WTC11 (cell line): ENCODE measurements around the gene CERS4. TPM values are rescaled to one million over a fixed set of nuclear protein-coding genes. Genes with fewer than 3 reads are reported as not detected.
A peak's percentile ranks its signal among the peaks of the same experiment; 100 is the strongest.

ENCODE experiments used
- ATAC-seq: fragments of 200-7000 bp; cut with Tn5 transposase; 2 replicates; pipeline ENCODE4 v1.10.0; 2021; ENCODE audit warnings: mild to moderate bottlenecking, moderate library complexity
- CTCF ChIA-PET: fragments of 300-600 bp; sonication (Branson Sonifier 250); formaldehyde crosslinking; loops from one replicate; lab custom pipeline; 2021; ENCODE audit warnings: antibody characterized with exemption; lab: Charles Lee
- POLR2A ChIA-PET: fragments of 350-600 bp; sonication (Branson Sonifier 250); formaldehyde crosslinking; loops from one replicate; lab custom pipeline; 2021; ENCODE audit warnings: antibody characterized with exemption; lab: Charles Lee
- DNase-seq: peaks from one replicate; pipeline ENCODE4 v3.0.0; 2021; ENCODE audit warnings: low spot score
- H3K27ac Mint-ChIP-seq: 2 replicates; pipeline ENCODE4 v1.8.0; 2021; ENCODE audit warnings: mixed read lengths
- H3K27me3 Mint-ChIP-seq: 2 replicates; pipeline ENCODE4 v1.8.0; 2021; ENCODE audit warnings: low read depth, mild to moderate bottlenecking, moderate library complexity, mixed read lengths
- H3K36me3 Mint-ChIP-seq: 2 replicates; pipeline ENCODE4 v1.8.0; 2021; ENCODE audit warnings: mixed read lengths
- H3K4me1 Mint-ChIP-seq: 2 replicates; pipeline ENCODE4 v1.8.0; 2022; ENCODE audit warnings: mixed read lengths
- H3K4me3 Mint-ChIP-seq: 2 replicates; pipeline ENCODE4 v1.8.0; 2021; ENCODE audit warnings: mild to moderate bottlenecking, moderate library complexity, mixed read lengths
- H3K9me3 Mint-ChIP-seq: 2 replicates; pipeline ENCODE4 v1.8.0; 2021; ENCODE audit warnings: mixed read lengths
- ARID4B ChIP-seq: sonication (generic); formaldehyde crosslinking; IDR thresholded peaks from 2 replicates; pipeline ENCODE4 v1.8.0; 2023; ENCODE audit warnings: missing genetic modification reagents, mild to moderate bottlenecking, borderline replicate concordance
- ATF1 ChIP-seq: sonication (generic); formaldehyde crosslinking; IDR thresholded peaks from 2 replicates; pipeline ENCODE4 v1.8.1; 2023; ENCODE audit warnings: mild to moderate bottlenecking, moderate library complexity, missing genetic modification reagents
- ATF6 ChIP-seq: sonication (generic); formaldehyde crosslinking; IDR thresholded peaks from 2 replicates; pipeline ENCODE4 v1.8.1; 2023; ENCODE audit warnings: mild to moderate bottlenecking, missing genetic modification reagents
- CREM ChIP-seq: sonication (generic); formaldehyde crosslinking; IDR thresholded peaks from 2 replicates; pipeline ENCODE4 v1.8.1; 2022; ENCODE audit warnings: mild to moderate bottlenecking, missing genetic modification reagents, moderate library complexity
- ESRRA ChIP-seq: sonication (generic); formaldehyde crosslinking; IDR thresholded peaks from 2 replicates; pipeline ENCODE4 v1.8.1; 2022; ENCODE audit warnings: mild to moderate bottlenecking, missing genetic modification reagents, borderline replicate concordance
- GRHL2 ChIP-seq: fragments of 250-450 bp; sonication (Bioruptor Pico); IDR thresholded peaks from 2 replicates; pipeline ENCODE4 v1.8.0; 2022; ENCODE audit warnings: mild to moderate bottlenecking, moderate library complexity; ENCODE audit not compliant: insufficient replicate concordance, severe bottlenecking
- IRF1 ChIP-seq: sonication (generic); formaldehyde crosslinking; IDR thresholded peaks from 2 replicates; pipeline ENCODE4 v1.8.0; 2023; ENCODE audit warnings: missing genetic modification reagents
- IRF2 ChIP-seq: sonication (generic); formaldehyde crosslinking; IDR thresholded peaks from 2 replicates; pipeline ENCODE4 v1.8.0; 2022; ENCODE audit warnings: low read depth, missing genetic modification reagents, borderline replicate concordance
- NFYB ChIP-seq: sonication (generic); formaldehyde crosslinking; conservative IDR thresholded peaks from 2 replicates; pipeline ENCODE4 v1.8.0; 2022; ENCODE audit warnings: low read depth, missing genetic modification reagents
- NR2C2 ChIP-seq: sonication (generic); formaldehyde crosslinking; IDR thresholded peaks from 2 replicates; pipeline ENCODE4 v1.8.0; 2022; ENCODE audit warnings: mild to moderate bottlenecking, missing genetic modification reagents
- NR3C1 ChIP-seq: sonication (generic); formaldehyde crosslinking; conservative IDR thresholded peaks from 2 replicates; pipeline ENCODE4 v1.8.1; 2023; ENCODE audit warnings: low read depth, mild to moderate bottlenecking, missing genetic modification reagents
- OVOL2 ChIP-seq: fragments of 250-450 bp; sonication (Bioruptor Pico); IDR thresholded peaks from 2 replicates; pipeline ENCODE4 v1.9.0; 2021; ENCODE audit warnings: mild to moderate bottlenecking, borderline replicate concordance
- PRDM15 ChIP-seq: sonication (generic); formaldehyde crosslinking; IDR thresholded peaks from 2 replicates; pipeline ENCODE4 v1.8.0; 2022; ENCODE audit warnings: missing genetic modification reagents
- PREB ChIP-seq: sonication (generic); formaldehyde crosslinking; IDR thresholded peaks from 2 replicates; pipeline ENCODE4 v1.8.1; 2022; ENCODE audit warnings: mild to moderate bottlenecking, missing genetic modification reagents, moderate library complexity, borderline replicate concordance
- RELA ChIP-seq: sonication (generic); formaldehyde crosslinking; IDR thresholded peaks from 2 replicates; pipeline ENCODE4 v1.8.1; 2022; ENCODE audit warnings: missing genetic modification reagents, mild to moderate bottlenecking, borderline replicate concordance
- SMAD3 ChIP-seq: sonication (generic); formaldehyde crosslinking; IDR thresholded peaks from 2 replicates; pipeline ENCODE4 v1.8.0; 2022; ENCODE audit warnings: missing genetic modification reagents, mild to moderate bottlenecking, borderline replicate concordance
- SMAD4 ChIP-seq: sonication (generic); formaldehyde crosslinking; IDR thresholded peaks from 2 replicates; pipeline ENCODE4 v1.8.0; 2022; ENCODE audit warnings: mild to moderate bottlenecking, missing genetic modification reagents
- SOX15 ChIP-seq: fragments of 250-450 bp; sonication (Bioruptor Pico); IDR thresholded peaks from 2 replicates; pipeline ENCODE4 v1.9.0; 2021; ENCODE audit warnings: mild to moderate bottlenecking
- TEAD4 ChIP-seq: sonication (generic); formaldehyde crosslinking; IDR thresholded peaks from 2 replicates; pipeline ENCODE4 v1.8.0; 2022; ENCODE audit warnings: mild to moderate bottlenecking, missing genetic modification reagents
- ZNF138 ChIP-seq: sonication (generic); formaldehyde crosslinking; conservative IDR thresholded peaks from 2 replicates; pipeline ENCODE4 v1.8.1; 2022; ENCODE audit warnings: mild to moderate bottlenecking, moderate library complexity, missing genetic modification reagents
- ZNF416 ChIP-seq: fragments of 250-450 bp; sonication (Bioruptor Pico); IDR thresholded peaks from 2 replicates; pipeline ENCODE4 v1.9.0; 2021; ENCODE audit warnings: mild to moderate bottlenecking, inconsistent platforms
- ZNF671 ChIP-seq: fragments of 250-450 bp; sonication (Bioruptor Pico); IDR thresholded peaks from 2 replicates; pipeline ENCODE4 v1.8.0; 2021; ENCODE audit warnings: mild to moderate bottlenecking
- ZSCAN18 ChIP-seq: fragments of 250-450 bp; sonication (Bioruptor Pico); IDR thresholded peaks from 2 replicates; pipeline ENCODE4 v2.1.2; 2022; ENCODE audit warnings: mild to moderate bottlenecking, moderate library complexity
- total RNA-seq: library from RNA; stranded (reverse); gene quantifications from 3 replicates; pipeline ENCODE4 v1.2.3, GENCODE V29; 2021

The CERS4 gene
- total RNA-seq, 1 experiment from 2014 or later, result 116 TPM

- CTCF ChIA-PET, result interaction anchor here (1.3 kb wide), 1 partner anchor 26 kb away, joined by 4 read pairs; no protein-coding TSS in a partner anchor
- DNase-seq (peak; percentile 87), ATAC-seq (peak; percentile 67)
- no peaks in the 10 kb centered on the region for H3K9me3 Mint-ChIP-seq
- no peaks in the 10 kb centered on the region for H3K27me3 Mint-ChIP-seq
- peaks cover 33% of the 10 kb centered on the region for H3K4me1 Mint-ChIP-seq
- POLR2A ChIA-PET, result no interaction called here
- H3K4me3 Mint-ChIP-seq, result peak within 1 kb of the TSS; percentile 86
- H3K36me3 Mint-ChIP-seq, result peaks cover 18% of the 10 kb centered on the region
- peak within 1 kb of the TSS; percentile 91 for H3K27ac Mint-ChIP-seq
- TF ChIP-seq IRF1 (CRISPR knock-in tag) (no peak; the same call in none of the 2 replicates), SOX15 (CRISPR knock-in tag) (no peak), ATF6 (no peak), SMAD4 (CRISPR knock-in tag) (peak; percentile 44; the same call in 1 of the 2 replicates), ZNF416 (CRISPR knock-in tag) (peak; percentile 90), SMAD3 (CRISPR knock-in tag) (no peak), GRHL2 (CRISPR knock-in tag) (no peak), ATF1 (0 out of 2 replicates have a peak, but pooled peaks have one; percentile 67), NR3C1 (no peak), PRDM15 (CRISPR knock-in tag) (peak; percentile 32; the same call in 1 of the 2 replicates), NFYB (CRISPR knock-in tag) (peak; percentile 71), CREM (peak; percentile 82; the same call in 1 of the 2 replicates), ZNF671 (peak; percentile 53; the same call in 1 of the 2 replicates), RELA (0 out of 2 replicates have a peak, but pooled peaks have one; percentile 76), ZSCAN18 (CRISPR knock-in tag) (no peak), IRF2 (CRISPR knock-in tag) (peak; percentile 66; the same call in 1 of the 2 replicates), ZNF138 (CRISPR knock-in tag) (0 out of 2 replicates have a peak, but pooled peaks have one; percentile 80), NR2C2 (CRISPR knock-in tag) (no peak), ARID4B (CRISPR knock-in tag) (peak; percentile 84; the same call in 1 of the 2 replicates), OVOL2 (CRISPR knock-in tag) (no peak), TEAD4 (CRISPR knock-in tag) (0 out of 2 replicates have a peak, but pooled peaks have one; percentile 61), ESRRA (peak; percentile 77; the same call in 1 of the 2 replicates), PREB (no peak)
These were observed 99.0 kb downstream of the CERS4 start, which contains the start of gene CD320 for GRCh38 chr19:8307965-8308866. CD320 (minus strand) TSS chr19:8308358; CDS start chr19:8308290, 68 bp downstream.
